GM12872 (cell line): ENCODE measurements around the gene FMN2.

Source experiments
- CTCF ChIP-seq: IDR thresholded peaks from 3 replicates; pipeline ENCODE4 v1.5.1; 2011; ENCODE audit warnings: low read depth, mild to moderate bottlenecking, low read length, moderate library complexity; ENCODE audit not compliant: insufficient read depth

Gene FMN2

GRCh38 chr1:240138867-240139266 is 47.2 kb downstream of the FMN2 start:
- no peak for TF ChIP-seq CTCF

- TF ChIP-seq CTCF = no peak
Measured at GRCh38 chr1:240139511-240139910, 47.8 kb downstream of the FMN2 start.

GRCh38 chr1:240145120-240145519 is 53.4 kb downstream of the FMN2 start:
- TF ChIP-seq CTCF = no peak

GRCh38 chr1:240148333-240148732 is 56.6 kb downstream of the FMN2 start:
- no peak for TF ChIP-seq CTCF

DNA sequence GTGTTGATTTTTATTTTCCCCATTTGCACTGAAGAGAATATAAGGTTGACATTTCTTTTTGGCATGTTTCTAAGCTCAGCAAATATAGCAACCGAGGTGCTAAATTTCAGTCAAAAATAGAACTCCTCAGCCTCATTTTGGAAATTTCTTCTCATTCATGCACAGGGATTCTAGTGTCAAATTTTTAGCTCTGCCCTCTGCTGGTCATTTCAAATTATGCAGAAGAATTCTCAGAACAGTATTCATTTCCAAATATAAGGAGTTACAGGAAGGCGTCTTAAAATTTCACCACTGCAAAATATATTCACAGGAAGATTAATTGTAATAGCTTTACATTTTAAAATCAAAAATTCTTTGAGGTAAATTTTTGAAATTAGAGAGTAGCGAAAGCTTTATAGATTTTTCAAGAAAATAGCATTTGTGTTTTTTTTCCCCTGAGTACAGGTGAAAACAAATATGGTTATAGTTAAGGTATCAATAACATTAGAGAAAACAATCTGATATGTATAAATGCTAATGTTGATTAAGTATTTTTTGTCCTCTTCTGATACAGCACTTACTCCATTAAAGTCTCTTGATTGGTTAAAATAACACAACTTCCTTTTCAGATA is 57.9 kb downstream of the FMN2 start:
- TF ChIP-seq CTCF = peak; percentile 56

- TF ChIP-seq CTCF = no peak
Measured at GRCh38 chr1:240151136-240151735, 59.6 kb downstream of the FMN2 start.

DNA sequence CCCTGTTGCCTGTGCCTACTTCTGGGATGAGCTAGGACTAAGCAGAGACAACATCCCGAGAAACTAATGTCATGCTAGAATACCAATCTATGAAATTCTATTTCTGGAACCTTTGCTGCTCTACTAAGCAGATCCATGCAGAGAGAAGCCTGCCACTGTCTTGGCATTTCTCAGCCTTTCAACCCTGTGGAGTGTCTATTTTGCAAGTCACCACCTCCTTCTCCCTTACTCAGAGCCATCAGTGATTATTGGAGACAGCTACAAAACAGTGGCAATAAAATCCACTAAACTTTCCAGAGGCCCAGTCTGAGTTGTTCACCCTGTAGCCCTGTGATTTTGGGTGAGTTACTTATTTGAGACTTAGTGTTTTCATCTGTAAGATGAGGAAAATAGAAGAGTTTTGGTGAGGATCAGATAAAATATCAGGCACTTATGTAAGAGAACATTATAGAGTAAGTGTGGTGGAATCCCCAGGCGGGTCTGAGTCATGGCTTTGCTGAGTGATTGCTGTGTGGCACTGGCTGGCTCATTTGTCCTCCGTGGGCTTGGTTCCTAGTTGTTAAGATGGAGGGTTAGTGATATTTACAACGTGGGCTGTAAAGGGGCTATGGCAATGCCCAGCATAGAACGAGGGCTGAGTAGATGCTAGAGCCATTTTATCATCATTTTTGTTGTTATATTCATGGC is 61.1 kb downstream of the FMN2 start:
- no peak for TF ChIP-seq CTCF
